K562 (cell line): ENCODE data around the gene SLC6A9. TPM values are rescaled to one million over a fixed set of nuclear protein-coding genes. Genes with fewer than 3 reads are reported as not detected.
A peak's percentile ranks its signal among the peaks of the same experiment; 100 is the strongest.

ENCODE experiments used
- ARID2 ChIP-seq: fragments of 450-650 bp; IDR thresholded peaks from 2 replicates; pipeline ENCODE4 v1.6.1; 2017; ENCODE audit warnings: antibody characterized with exemption, mild to moderate bottlenecking
- CBFA2T3 ChIP-seq: fragments of 450-650 bp; IDR thresholded peaks from 2 replicates; pipeline ENCODE4 v1.6.1; 2017
- CC2D1A ChIP-seq: fragments of 450-650 bp; IDR thresholded peaks from 2 replicates; pipeline ENCODE4 v1.6.1; 2017; ENCODE audit warnings: mild to moderate bottlenecking
- CHD2 ChIP-seq: IDR thresholded peaks from 2 replicates; pipeline ENCODE4 v1.6.1; 2011; ENCODE audit warnings: low read depth, low read length
- E2F8 ChIP-seq: fragments of 450-650 bp; IDR thresholded peaks from 2 replicates; pipeline ENCODE4 v1.7.1; 2018; ENCODE audit warnings: mild to moderate bottlenecking, low read depth; ENCODE audit not compliant: partially characterized antibody
- FOXA1 ChIP-seq: fragments of 450-650 bp; IDR thresholded peaks from 2 replicates; pipeline ENCODE4 v1.6.1; 2016; ENCODE audit warnings: mild to moderate bottlenecking, borderline replicate concordance
- KLF16 ChIP-seq: IDR thresholded peaks from 2 replicates; pipeline ENCODE4 v1.6.1; 2016; ENCODE audit warnings: antibody characterized with exemption
- MTA2 ChIP-seq: fragments of 450-650 bp; IDR thresholded peaks from 2 replicates; pipeline ENCODE4 v1.6.1; 2016; ENCODE audit warnings: low read depth
- MTF1 ChIP-seq: fragments of 250-450 bp; sonication (Bioruptor Pico); IDR thresholded peaks from 2 replicates; pipeline ENCODE4 v1.9.0; 2021; ENCODE audit warnings: moderate library complexity, mild to moderate bottlenecking, inconsistent platforms, borderline replicate concordance
- PML ChIP-seq: IDR thresholded peaks from 2 replicates; pipeline ENCODE4 v1.6.1; 2012; ENCODE audit warnings: low read length, inconsistent platforms
- POLR3A ChIP-seq: IDR thresholded peaks from 2 replicates; pipeline ENCODE4 v1.6.1; 2011; ENCODE audit warnings: borderline replicate concordance, mild to moderate bottlenecking, moderate library complexity; ENCODE audit not compliant: insufficient read length, insufficient read depth; ENCODE audit errors: extremely low read depth
- SMARCE1 ChIP-seq: fragments of 450-650 bp; IDR thresholded peaks from 2 replicates; pipeline ENCODE4 v1.7.1; 2016; ENCODE audit warnings: mild to moderate bottlenecking
- SP2 ChIP-seq: IDR thresholded peaks from 2 replicates; pipeline ENCODE4 v1.6.1; 2011; ENCODE audit warnings: mild to moderate bottlenecking, low read depth, low read length, moderate library complexity; ENCODE audit not compliant: poor library complexity, severe bottlenecking; ENCODE audit errors: extremely low read depth
- TCF3 ChIP-seq: sonication (generic); formaldehyde crosslinking; IDR thresholded peaks from 2 replicates; pipeline ENCODE4 v1.4.0; 2020; ENCODE audit warnings: mild to moderate bottlenecking, missing genetic modification reagents
- YBX1 ChIP-seq: fragments of 450-650 bp; IDR thresholded peaks from 2 replicates; pipeline ENCODE4 v1.7.1; 2016; ENCODE audit warnings: mild to moderate bottlenecking
- ZC3H4 ChIP-seq: sonication (generic); formaldehyde crosslinking; IDR thresholded peaks from 2 replicates; pipeline ENCODE4 v1.9.0; 2021; ENCODE audit warnings: missing genetic modification reagents, borderline replicate concordance
- ZKSCAN1 ChIP-seq: fragments of 150-350 bp; IDR thresholded peaks from 2 replicates; pipeline ENCODE4 v1.6.1; 2016; ENCODE audit warnings: low read depth, low read length
- ZNF146 ChIP-seq: IDR thresholded peaks from one replicate; pipeline ENCODE4 v1.6.1; 2018; ENCODE audit warnings: missing compliant biosample characterization; ENCODE audit not compliant: unreplicated experiment
- ZNF384 ChIP-seq: IDR thresholded peaks from 2 replicates; pipeline ENCODE4 v1.6.1; 2012; ENCODE audit warnings: low read depth, low read length, improper control_type of control experiment
- polyA plus RNA-seq, 8 experiments: library from polyadenylated mRNA; depleted of rRNA in 4 of 8; stranded (reverse) in 5 of 8; unstranded in 3 of 8; fragments of >200 nt; fragmentation: Nextera tagmentation in 2 of 8; fragmentation: Illumina TruSeq in 1 of 8; extraction: Ambion mirVana in 2 of 8; extraction: Trizol in 1 of 8; gene quantifications; 2 replicates each; pipeline versions ENCODE4 v1.2.1 to v1.2.3, GENCODE V29; 2011 to 2014; ENCODE audit warnings: inconsistent platforms in 1 of 8, missing spikeins in 1 of 8
- total RNA-seq, 7 experiments: library from RNA; depleted of rRNA in 6 of 7; stranded (reverse); fragments of >200 nt in 6 of 7; fragmentation: Illumina TruSeq in 2 of 7; extraction: Trizol in 2 of 7; gene quantifications; 2 replicates each; pipeline versions ENCODE4 v1.2.1 to v1.2.3, GENCODE V29; 2011 to 2021; ENCODE audit warnings: low replicate concordance in 1 of 7

Gene SLC6A9
- total and polyA plus RNA-seq, 9 of the 15 experiments (the other 6 are each of a cell fraction or from before 2014, with no cell fraction given): 0.17 to 18.7 (median 2.9) TPM

DNA sequence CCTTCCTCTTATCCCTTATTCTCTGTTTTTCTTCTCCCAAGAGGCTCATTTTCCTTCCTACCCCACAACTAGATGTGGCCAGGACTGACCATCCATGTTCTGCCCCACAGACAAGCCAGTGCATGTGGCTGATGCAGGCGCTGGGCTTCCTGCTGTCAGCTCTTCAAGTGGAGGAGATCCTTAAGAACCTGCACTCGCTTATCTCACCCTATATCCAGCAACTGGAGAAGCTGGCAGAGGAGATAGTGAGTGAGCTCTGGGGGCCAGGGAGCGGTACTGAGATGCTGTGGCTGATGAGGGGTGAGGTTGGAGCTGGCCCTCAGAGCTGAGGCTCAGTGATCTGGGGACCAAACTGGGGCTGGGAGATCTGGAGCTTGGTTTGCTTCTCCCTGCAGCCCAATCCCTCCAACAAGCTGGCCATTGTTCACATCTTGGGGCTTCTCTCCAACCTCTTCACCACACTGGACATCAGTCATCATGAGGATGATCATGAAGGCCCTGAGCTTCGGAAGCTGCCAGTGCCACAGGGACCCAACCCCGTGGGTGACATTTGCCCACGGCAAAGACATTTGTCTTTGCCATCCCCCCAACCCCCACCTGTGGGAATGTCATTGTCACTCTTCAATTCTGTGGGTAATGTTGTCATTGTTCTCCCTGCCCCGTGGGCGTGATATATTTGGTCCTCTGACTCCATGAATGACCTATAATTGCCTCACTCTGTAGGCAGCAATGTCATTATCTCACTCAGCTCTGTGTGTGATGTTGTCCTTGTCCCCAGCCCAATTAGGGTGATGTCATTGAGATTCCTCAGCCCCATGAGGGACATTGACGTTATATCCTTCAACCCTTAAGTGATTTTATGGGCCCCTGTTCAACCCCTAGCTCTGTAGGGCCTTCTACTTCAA is 72.7 kb downstream of the SLC6A9 start (continued):
- TF ChIP-seq E2F8: no peak
- peak; percentile 81 for TF ChIP-seq CBFA2T3
- no peak for TF ChIP-seq ZNF146 (CRISPR knock-in tag)
- TF ChIP-seq TCF3 (CRISPR knock-in tag): peak; percentile 91
- TF ChIP-seq PML: no peak
- 0 out of 2 replicates have a peak, but pooled peaks have one; percentile 46 for TF ChIP-seq MTA2
- TF ChIP-seq SP2: no peak
- TF ChIP-seq KLF16: peak; percentile 42; the same call in 1 of the 2 replicates
- no peak for TF ChIP-seq ZKSCAN1
- no peak for TF ChIP-seq ARID2
- TF ChIP-seq ZNF384: no peak
- TF ChIP-seq ZC3H4: no peak
- TF ChIP-seq SMARCE1: no peak
- TF ChIP-seq FOXA1: no peak
- no peak for TF ChIP-seq CHD2
- no peak for TF ChIP-seq POLR3A
- TF ChIP-seq CC2D1A: no peak
- TF ChIP-seq MTF1 (CRISPR knock-in tag): no peak
- no peak for TF ChIP-seq YBX1
